HG03159 (cell line): ENCODE measurements around the gene SHF.

Experiments
- ATAC-seq: cut with Tn5 transposase; IDR thresholded peaks from one replicate; pipeline ENCODE4 v1.9.1; 2021; ENCODE audit warnings: mild to moderate bottlenecking, moderate library complexity; ENCODE audit not compliant: unreplicated experiment

Gene SHF

GRCh38 chr15:45130291-45131000 is 57.3 kb downstream of the SHF start:
- ATAC-seq, result no peak

- ATAC-seq, result no peak
These were observed 58.1 kb downstream of the SHF start, which contains the start of the genes DUOX1 and DUOXA1 for GRCh38 chr15:45129651-45130129. Gene DUOX1, plus strand, starts transcription at chr15:45129994. Its CDS starts 1,973 bp downstream, at chr15:45131967. Gene DUOXA1, minus strand, starts transcription at chr15:45129879. Its CDS starts 6,865 bp downstream, at chr15:45123014.

- ATAC-seq, result no peak
These were observed 58.7 kb downstream of the SHF start for GRCh38 chr15:45128971-45129639.

DNA sequence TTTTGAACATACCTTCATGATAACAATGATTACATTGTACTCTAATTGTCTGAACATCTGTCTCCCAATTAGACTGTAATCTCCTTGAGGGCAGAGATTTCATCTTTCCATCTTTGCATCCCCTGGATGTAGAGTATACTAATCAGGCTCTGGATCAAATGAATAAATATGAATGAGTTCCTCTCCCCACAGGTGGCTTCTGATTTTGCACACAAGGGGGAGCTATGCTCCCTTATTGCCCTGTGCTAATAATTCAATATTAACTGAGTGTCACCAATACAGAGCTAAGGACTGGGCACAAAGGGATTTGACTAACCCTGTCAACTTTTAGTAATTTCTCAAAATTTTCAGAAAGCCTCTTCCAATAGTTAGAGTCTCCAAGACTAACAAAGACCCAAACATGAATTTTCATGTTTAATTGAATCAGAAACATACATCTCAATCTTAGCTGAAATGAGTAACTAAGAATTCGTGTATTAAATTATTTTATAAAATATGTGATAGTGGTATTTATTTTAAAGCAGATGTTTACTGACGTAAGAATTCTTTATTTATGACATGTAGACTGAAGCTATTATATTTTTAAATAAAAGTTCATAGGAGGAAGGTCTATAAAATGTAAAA is 61.1 kb downstream of the SHF start:
- ATAC-seq, result no peak

DNA sequence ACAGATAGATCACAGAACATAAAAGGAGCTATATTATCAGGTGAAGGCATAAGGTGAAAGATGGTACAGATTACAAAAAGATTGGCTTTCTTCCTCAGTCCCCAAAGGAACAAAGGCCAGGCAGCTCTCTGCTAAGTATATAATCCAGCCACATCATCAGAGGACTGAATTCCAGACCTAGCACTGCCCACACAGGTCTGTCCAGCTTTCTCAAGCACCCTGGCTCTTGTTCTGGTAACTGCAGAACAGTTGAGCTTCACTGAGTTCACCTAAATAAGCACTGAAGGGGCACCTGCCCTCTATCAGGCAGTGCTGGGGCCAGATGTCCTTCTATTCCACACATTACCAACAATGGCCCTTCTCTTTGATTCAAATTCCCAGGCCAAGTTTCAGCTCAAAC is 64.4 kb downstream of the SHF start:
- no peak for ATAC-seq

DNA sequence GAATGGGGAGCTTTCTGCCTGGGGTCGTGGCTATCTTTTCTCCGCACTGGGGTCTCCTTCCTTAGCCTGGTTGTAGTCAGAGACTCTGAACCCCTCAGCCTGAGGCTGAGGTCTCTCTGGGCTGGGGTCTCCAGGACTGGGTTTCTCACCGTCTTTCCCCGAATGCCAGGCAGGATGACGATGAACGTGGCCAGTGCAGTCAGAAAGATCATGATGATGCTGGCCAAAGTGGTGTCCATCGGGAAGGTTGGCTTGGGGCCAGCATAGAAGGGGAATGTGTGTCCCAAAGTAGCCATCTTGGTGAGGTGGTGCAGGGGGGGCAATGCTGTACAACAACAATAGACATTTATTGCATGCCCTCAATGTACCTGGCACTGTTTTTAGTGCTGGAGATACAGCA is 65.0 kb downstream of the SHF start:
- no peak for ATAC-seq

DNA sequence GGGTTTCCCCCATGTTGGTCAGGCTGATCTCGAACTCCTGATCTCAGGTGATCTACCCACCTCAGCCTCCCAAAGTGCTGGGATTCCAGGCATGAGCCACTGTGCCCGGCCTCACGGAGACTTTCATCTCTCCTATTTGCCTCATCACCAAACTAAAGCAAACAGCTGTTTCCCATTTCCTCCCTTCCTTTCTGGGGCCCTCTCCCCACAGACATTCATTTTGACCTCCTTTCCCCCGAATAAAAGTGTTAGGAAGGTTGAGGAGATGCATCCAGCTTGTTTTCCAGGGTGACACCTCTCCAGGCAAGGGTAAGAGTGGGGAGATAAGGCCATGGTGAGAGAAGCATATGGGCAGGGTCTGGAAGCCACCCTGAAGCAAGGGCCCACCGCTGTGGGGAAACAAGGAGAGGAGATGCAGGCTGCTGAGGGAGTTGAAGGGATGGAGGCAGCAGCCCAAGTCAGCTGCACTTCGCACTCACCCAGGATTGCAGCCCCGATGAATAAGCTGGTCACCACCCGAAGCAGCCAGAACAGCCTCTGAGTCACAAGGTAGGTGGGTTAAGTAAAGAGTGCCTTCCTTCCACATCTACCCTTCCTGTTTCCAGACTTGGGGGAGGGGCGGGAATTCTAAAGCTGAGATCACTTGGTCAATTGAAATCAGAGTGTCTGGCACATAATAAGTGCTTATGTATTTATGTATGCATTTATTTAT is 65.9 kb downstream of the SHF start:
- no peak for ATAC-seq

GRCh38 chr15:45121020-45121419 is 66.7 kb downstream of the SHF start:
- no peak for ATAC-seq

DNA sequence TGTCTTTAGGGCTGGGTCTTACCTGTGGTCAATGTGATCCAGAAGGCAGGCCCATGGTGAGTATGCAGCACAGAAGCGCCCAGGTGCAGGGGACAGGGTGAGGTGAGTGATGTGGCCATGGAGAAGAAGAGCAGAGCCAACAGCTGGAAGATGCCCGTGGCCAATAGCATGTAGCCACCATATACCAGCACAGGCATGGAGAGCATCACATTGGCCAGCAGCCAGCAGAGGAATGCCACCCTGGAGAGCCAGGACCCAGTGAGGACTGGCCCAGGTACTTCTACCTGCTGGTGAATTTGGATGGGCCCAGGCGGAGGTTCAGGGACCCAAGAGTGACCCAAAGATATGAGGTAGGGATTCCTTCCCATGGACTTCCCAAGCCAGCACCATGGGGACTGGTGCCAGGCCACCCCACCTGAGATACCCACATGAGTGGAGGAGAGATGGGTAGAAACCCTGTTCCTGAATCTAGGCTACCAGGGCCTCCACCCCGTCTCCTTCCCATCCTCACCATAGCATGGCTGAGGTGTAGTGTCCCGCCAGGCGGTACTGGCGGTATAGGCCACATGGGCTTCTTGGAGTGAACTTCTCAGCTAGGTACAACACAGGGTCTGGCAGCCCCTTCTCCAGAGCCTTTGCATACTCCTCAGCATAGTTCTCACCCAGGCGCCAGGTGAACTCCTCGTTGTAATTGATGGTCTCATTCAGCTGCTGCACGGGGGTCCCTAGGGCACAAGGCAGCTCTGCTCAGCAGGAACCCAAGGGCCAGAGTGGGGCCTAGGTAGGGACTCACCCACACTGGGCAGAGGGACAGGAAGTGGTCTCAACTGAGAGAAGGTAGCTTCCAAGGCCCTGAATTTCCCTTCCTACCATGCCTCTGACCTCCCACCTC is 67.4 kb downstream of the SHF start:
- no peak for ATAC-seq

- no peak for ATAC-seq
These were observed 68.8 kb downstream of the SHF start for GRCh38 chr15:45118996-45119395.

- peak; percentile 95 for ATAC-seq
These were observed 69.6 kb downstream of the SHF start for GRCh38 chr15:45118131-45118588.

DNA sequence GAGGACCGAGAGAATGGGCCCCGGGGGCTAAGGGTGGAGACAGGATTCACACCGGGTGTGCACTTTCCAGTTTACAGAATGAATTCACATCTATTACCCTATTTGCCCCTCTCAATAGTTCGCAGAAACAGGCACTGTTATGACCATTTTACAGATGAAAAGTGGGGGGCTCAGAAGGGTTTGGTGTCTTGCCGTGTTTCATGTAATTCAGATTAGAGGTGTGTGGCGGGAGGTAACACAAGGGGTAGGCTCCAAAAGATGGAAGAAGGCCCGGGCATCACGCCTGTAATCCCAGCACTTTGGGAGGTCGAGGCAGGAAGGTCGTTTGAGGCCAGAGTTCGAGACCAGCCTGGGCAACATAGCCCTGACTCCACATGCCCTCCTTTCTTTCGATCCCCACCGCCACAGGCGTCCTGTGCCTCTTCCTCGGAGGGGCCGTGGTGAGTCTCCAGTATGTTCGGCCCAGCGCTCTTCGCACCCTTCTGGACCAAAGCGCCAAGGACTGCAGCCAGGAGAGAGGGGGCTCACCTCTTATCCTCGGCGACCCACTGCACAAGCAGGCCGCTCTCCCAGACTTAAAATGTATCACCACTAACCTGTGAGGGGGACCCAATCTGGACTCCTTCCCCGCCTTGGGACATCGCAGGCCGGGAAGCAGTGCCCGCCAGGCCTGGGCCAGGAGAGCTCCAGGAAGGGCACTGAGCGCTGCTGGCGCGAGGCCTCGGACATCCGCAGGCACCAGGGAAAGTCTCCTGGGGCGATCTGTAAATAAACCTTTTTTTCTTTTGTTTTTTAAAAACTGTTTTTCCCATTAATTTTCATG is 70.2 kb downstream of the SHF start:
- ATAC-seq, result no peak
